ENCODE measurements around the gene AKT1.

DNA sequence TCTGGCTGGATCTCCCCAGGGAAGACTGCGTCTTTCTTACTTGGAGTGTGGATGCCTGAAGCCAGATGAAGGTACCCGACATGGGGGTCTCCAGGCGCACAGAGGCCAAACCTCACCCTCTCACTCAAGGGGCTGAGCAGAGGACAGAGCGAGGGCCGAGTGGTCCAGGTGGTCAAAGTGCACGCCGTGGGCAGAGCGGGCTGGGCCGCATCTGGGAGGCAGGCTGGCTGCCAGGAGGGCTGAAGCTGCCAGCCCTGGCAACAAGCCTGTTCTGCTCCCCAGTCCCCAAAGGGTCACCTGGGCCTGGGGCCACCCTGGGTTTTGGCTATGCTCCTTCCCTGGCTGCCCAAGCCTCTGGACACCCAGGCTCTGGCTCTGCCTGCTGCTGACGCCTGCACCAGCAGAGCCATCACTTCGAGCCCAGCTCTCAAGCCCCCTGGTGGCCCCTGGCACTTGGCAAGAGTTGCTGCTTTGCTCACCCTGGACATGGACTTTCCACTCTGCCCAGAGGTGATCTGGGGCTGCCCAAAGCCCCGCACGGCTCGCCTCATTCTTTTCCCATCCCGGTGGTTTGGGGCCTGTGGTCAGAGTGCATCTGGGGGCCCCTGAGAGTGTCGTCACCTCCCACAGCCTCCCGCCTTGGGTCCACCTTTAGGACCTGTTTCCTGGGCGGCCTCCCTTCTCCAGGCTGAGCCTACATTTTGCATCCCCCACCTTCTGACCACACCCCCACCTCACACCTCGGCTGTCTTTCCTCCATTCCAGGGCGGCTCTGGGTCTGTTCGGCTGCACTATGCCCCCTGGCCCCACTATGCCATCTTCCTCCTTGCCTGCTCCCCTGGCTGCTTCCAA, 68.7 kb downstream of the AKT1 start:
- TF ChIP-seq, protein P1, sequence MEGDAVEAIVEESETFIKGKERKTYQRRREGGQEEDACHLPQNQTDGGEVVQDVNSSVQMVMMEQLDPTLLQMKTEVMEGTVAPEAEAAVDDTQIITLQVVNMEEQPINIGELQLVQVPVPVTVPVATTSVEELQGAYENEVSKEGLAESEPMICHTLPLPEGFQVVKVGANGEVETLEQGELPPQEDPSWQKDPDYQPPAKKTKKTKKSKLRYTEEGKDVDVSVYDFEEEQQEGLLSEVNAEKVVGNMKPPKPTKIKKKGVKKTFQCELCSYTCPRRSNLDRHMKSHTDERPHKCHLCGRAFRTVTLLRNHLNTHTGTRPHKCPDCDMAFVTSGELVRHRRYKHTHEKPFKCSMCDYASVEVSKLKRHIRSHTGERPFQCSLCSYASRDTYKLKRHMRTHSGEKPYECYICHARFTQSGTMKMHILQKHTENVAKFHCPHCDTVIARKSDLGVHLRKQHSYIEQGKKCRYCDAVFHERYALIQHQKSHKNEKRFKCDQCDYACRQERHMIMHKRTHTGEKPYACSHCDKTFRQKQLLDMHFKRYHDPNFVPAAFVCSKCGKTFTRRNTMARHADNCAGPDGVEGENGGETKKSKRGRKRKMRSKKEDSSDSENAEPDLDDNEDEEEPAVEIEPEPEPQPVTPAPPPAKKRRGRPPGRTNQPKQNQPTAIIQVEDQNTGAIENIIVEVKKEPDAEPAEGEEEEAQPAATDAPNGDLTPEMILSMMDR (conservative IDR thresholded peaks at IDR 0.05), result no peak
- TF ChIP-seq ZFX (IDR thresholded peaks at IDR 0.05), result no peak
